ENCODE data around the gene GDF10.
A peak's percentile ranks its signal among the peaks of the same experiment; 100 is the strongest.

The GDF10 gene

DNA sequence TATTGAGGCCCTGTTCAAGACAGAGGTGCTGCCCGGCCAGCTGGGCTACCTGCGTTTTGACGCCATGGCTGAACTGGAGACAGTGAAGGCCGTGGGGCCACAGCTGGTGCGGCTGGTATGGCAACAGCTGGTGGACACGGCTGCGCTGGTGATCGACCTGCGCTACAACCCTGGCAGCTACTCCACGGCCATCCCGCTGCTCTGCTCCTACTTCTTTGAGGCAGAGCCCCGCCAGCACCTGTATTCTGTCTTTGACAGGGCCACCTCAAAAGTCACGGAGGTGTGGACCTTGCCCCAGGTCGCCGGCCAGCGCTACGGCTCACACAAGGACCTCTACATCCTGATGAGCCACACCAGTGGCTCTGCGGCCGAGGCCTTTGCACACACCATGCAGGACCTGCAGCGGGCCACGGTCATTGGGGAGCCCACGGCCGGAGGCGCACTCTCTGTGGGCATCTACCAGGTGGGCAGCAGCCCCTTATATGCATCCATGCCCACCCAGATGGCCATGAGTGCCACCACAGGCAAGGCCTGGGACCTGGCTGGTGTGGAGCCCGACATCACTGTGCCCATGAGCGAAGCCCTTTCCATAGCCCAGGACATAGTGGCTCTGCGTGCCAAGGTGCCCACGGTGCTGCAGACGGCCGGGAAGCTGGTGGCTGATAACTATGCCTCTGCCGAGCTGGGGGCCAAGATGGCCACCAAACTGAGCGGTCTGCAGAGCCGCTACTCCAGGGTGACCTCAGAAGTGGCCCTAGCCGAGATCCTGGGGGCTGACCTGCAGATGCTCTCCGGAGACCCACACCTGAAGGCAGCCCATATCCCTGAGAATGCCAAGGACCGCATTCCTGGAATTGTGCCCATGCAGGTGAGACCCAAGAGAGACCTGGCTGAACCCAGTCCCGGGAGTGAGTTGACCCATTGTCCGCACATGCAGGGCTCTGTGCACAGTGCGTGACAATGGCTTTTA is 51.0 kb downstream of the GDF10 start:
- no peaks in the 10 kb centered on the region for H3K27me3 Mint-ChIP-seq
- no peaks in the 10 kb centered on the region for H3K9me3 Mint-ChIP-seq
- H3K4me1 Mint-ChIP-seq: no peaks in the 10 kb centered on the region
- ATAC-seq: no peak
- DNase-seq: no peak
- H3K27ac Mint-ChIP-seq: no peak overlapping the region
- H3K36me3 Mint-ChIP-seq (ENCODE audit: low read depth): no peaks in the 10 kb centered on the region
- no peak overlapping the region for H3K4me3 Mint-ChIP-seq

DNA sequence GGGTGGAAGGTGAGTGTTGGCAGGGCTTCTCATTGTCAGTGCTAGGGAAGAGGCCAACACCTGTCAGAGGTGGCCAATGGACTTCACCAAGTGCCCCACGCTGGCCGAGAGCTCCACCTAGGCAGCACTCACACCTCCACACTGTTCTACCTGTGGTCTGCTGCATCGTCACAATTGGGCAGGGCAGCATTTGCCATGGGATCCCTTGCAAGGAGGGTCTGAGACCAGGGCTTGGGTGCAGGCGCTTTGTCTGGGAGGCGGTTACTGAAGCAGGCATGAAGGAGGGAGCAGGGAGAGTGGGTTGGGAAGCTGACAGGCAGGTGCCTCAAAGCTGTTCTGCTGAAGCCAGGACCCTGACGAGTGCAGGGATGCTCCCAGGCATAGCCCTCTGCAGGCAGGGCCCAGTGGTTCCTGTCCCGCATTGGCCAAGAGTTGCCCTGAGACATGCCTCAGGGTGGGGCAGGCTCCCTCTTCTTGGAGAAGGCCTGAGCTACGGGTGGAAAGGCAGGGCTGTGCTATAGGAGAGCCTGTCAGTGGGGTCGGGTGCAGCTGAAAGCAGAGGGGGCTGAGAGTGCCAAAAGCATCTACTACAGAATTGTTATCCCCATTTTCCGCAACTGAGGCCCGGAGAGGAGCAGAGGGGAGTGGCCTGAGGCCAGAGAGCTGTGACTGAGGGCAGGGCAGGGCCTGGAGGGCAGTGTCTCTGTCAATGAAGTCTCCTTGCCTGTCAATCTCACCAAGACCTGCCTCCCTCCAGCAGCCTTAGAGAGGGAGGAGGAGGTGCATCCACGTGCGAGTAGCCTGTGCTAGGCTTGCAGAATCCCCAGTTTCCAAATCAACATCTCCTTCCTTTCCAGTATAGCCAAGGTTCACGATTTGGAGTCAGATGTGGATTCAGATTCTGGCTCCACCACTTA is 52.2 kb downstream of the GDF10 start:
- no peaks in the 10 kb centered on the region for H3K36me3 Mint-ChIP-seq (ENCODE audit: low read depth)
- no peak overlapping the region for H3K27ac Mint-ChIP-seq
- no peak for DNase-seq
- H3K9me3 Mint-ChIP-seq: no peaks in the 10 kb centered on the region
- no peaks in the 10 kb centered on the region for H3K4me1 Mint-ChIP-seq
- no peaks in the 10 kb centered on the region for H3K27me3 Mint-ChIP-seq
- no peak overlapping the region for H3K4me3 Mint-ChIP-seq
- ATAC-seq: no peak

DNA sequence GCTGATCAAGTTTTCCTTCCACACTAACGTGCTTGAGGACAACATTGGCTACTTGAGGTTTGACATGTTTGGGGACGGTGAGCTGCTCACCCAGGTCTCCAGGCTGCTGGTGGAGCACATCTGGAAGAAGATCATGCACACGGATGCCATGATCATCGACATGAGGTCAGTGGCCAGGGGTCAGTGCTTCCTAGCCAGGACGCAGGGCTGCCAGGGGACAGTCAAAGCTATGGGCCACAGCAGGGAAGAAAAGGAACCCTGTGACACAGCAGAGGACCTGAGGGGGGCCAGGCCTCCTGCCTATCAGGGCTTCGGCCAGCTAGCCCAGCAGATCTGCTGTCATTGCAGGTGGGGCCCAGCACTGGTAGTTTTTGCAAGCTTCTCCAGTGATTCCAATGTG is 53.4 kb downstream of the GDF10 start:
- H3K27ac Mint-ChIP-seq: no peak overlapping the region
- no peak overlapping the region for H3K4me3 Mint-ChIP-seq
- DNase-seq: no peak
- no peak for ATAC-seq
- H3K4me1 Mint-ChIP-seq: no peaks in the 10 kb centered on the region
- H3K9me3 Mint-ChIP-seq: no peaks in the 10 kb centered on the region
- no peaks in the 10 kb centered on the region for H3K36me3 Mint-ChIP-seq (ENCODE audit: low read depth)
- no peaks in the 10 kb centered on the region for H3K27me3 Mint-ChIP-seq

DNA sequence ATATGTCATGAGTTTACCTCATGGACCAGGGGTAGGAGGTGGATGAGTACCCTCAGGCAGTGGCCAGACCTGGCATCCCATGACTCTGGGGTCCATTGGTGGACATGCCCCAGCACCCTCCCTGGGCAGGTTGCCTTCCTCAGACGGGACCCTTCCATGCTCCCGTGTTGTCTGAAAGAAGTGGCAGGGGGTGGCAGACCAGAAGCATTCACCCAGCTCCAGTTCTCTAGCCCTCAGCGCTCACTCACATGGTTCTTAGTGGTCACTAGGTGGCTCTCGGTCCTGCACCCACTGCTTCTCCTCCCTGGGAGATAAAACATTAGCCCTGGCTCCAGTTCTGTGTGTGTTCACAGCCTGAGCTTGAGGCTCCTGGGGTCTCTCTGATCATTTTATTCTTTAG is 54.2 kb downstream of the GDF10 start:
- Mint-ChIP-seq H3K9me3 (no peaks in the 10 kb centered on the region), H3K27me3 (no peaks in the 10 kb centered on the region), H3K36me3 (ENCODE audit: low read depth) (no peaks in the 10 kb centered on the region), H3K4me1 (no peaks in the 10 kb centered on the region), H3K4me3 (no peak overlapping the region), H3K27ac (no peak overlapping the region)
- no peak for ATAC-seq
- DNase-seq: no peak

DNA sequence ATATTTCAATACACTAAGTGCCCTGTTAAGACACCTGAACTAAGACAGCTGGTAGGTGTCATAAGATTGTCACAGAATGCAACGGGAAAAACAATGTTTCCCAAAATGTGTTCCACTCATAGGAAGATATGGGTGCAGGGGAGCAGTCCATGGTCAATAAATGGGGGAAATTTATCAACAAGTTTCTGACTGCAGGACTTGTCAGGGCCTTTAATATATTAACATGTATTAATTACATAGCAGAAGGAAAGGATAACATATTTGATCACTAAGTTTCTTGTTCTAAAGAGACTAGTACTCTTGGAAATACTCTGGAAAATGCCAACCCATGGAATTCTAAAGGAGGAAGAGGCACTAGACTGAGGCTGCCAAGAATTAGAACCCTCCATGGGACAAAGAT is 54.9 kb downstream of the GDF10 start:
- H3K36me3 Mint-ChIP-seq (ENCODE audit: low read depth): no peaks in the 10 kb centered on the region
- no peak overlapping the region for H3K27ac Mint-ChIP-seq
- no peak for DNase-seq
- no peak overlapping the region for H3K4me3 Mint-ChIP-seq
- no peaks in the 10 kb centered on the region for H3K4me1 Mint-ChIP-seq
- no peaks in the 10 kb centered on the region for H3K27me3 Mint-ChIP-seq
- H3K9me3 Mint-ChIP-seq: no peaks in the 10 kb centered on the region
- ATAC-seq: no peak

DNA sequence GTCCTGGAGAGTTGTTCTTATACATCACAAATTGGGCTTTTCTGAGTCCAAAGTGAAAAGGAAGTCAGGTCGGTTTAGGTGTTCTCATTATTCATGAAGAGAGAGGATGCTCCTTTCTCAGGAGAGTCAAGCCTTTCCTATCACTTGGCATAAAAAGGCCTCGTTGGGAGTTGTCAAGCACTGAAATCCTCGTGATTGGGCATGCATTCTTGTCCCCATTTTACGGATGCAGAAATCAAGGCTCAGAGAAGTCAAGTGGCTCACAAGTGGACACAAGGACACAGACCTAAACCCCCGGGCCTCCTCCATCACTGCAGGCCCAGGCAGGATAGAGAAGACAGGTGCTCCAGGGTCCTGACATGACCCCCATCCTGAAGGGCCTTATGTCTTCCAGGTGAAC is 56.7 kb downstream of the GDF10 start:
- no peaks in the 10 kb centered on the region for H3K9me3 Mint-ChIP-seq
- ATAC-seq: no peak
- DNase-seq: no peak
- no peaks in the 10 kb centered on the region for H3K4me1 Mint-ChIP-seq
- no peak overlapping the region for H3K27ac Mint-ChIP-seq
- H3K36me3 Mint-ChIP-seq (ENCODE audit: low read depth): no peaks in the 10 kb centered on the region
- H3K27me3 Mint-ChIP-seq: no peaks in the 10 kb centered on the region
- no peak overlapping the region for H3K4me3 Mint-ChIP-seq

DNA sequence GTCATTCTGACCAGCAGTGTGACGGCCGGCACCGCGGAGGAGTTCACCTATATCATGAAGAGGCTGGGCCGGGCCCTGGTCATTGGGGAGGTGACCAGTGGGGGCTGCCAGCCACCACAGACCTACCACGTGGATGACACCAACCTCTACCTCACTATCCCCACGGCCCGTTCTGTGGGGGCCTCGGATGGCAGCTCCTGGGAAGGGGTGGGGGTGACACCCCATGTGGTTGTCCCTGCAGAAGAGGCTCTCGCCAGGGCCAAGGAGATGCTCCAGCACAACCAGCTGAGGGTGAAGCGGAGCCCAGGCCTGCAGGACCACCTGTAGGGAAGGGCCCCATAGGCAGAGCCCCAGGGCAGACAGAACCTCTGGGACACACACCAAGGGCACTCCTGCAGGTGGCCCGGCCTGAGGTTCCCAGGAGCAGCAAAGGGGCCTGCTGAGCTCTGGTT is 57.2 kb downstream of the GDF10 start:
- no peaks in the 10 kb centered on the region for H3K27me3 Mint-ChIP-seq
- no peaks in the 10 kb centered on the region for H3K9me3 Mint-ChIP-seq
- DNase-seq: no peak
- H3K36me3 Mint-ChIP-seq (ENCODE audit: low read depth): no peaks in the 10 kb centered on the region
- H3K27ac Mint-ChIP-seq: no peak overlapping the region
- peak; percentile 12 for ATAC-seq
- H3K4me1 Mint-ChIP-seq: no peaks in the 10 kb centered on the region
- H3K4me3 Mint-ChIP-seq: no peak overlapping the region

DNA sequence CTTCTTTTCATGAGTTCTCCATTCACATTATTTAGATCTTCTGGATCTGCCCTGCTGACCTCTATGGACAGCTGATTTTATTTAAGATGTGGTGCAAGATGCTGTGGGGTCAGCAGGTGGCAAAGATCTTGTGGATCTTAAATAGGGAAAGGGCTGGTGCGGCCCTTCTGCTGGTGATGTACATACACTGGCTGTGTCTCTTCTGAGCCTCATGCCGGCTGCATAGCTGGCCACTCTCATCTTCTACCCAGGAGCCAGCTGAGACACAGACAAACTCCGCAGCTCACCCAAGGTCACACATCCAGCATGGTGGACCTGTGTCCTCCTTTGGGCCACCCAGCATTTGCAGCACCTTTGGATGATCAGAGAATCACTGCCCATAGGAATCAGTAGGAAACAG is 57.9 kb downstream of the GDF10 start:
- H3K4me3 Mint-ChIP-seq: no peak overlapping the region
- no peak overlapping the region for H3K27ac Mint-ChIP-seq

DNA sequence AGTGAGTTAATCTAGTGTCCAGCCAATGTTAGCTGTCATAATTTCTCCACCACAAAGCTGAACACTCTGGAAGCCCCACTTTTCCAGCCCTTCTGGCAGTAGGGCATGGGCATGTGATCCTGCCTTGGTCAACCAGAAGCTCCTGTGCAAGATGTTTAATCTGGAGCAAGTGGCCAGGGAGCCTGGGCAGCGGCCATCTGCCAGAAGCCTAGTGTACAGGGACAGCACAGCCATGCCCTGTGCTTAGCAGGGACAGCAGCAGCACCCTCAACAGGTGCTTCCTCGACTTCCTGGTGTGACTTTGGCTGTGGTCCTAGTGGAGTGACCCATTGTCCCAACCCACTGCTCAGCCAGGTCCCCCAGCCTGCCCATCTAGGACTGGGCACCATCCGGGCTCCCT is 58.5 kb downstream of the GDF10 start:
- Mint-ChIP-seq H3K4me1 (no peaks in the 10 kb centered on the region), H3K36me3 (ENCODE audit: low read depth) (no peaks in the 10 kb centered on the region), H3K27me3 (no peaks in the 10 kb centered on the region), H3K27ac (no peak overlapping the region), H3K4me3 (no peak overlapping the region), H3K9me3 (no peaks in the 10 kb centered on the region)
- no peak for ATAC-seq
- no peak for DNase-seq

More for the DNA sequence above, 57.9 kb downstream of the GDF10 start:
- H3K36me3 Mint-ChIP-seq (ENCODE audit: low read depth): no peaks in the 10 kb centered on the region
- no peaks in the 10 kb centered on the region for H3K9me3 Mint-ChIP-seq
- H3K4me1 Mint-ChIP-seq: no peaks in the 10 kb centered on the region
- no peak for ATAC-seq
- DNase-seq: no peak
- H3K27me3 Mint-ChIP-seq: no peaks in the 10 kb centered on the region

DNA sequence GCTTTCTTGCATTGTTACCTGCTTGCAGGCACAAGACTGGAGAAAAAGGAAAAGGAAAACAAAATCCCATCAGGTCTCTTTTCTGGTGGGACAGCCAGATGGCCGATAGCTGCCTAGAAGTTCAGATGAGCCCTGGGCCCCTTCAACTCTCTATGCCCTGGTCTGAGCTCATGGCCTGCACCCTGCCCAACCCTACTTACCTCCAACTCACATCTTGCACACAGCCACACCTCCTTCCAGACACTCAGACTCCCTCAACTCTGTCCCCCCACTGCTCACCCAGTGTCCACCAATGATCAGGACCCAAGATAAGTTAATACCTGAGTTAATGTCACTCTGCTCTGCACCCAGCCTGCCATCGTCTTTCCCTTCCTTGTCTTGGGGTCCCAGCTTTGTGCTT is 59.1 kb downstream of the GDF10 start:
- ATAC-seq (no peak), DNase-seq (no peak)
- Mint-ChIP-seq H3K9me3 (no peaks in the 10 kb centered on the region), H3K4me1 (no peaks in the 10 kb centered on the region), H3K27me3 (no peaks in the 10 kb centered on the region), H3K4me3 (no peak overlapping the region), H3K36me3 (ENCODE audit: low read depth) (no peaks in the 10 kb centered on the region), H3K27ac (no peak overlapping the region)

DNA sequence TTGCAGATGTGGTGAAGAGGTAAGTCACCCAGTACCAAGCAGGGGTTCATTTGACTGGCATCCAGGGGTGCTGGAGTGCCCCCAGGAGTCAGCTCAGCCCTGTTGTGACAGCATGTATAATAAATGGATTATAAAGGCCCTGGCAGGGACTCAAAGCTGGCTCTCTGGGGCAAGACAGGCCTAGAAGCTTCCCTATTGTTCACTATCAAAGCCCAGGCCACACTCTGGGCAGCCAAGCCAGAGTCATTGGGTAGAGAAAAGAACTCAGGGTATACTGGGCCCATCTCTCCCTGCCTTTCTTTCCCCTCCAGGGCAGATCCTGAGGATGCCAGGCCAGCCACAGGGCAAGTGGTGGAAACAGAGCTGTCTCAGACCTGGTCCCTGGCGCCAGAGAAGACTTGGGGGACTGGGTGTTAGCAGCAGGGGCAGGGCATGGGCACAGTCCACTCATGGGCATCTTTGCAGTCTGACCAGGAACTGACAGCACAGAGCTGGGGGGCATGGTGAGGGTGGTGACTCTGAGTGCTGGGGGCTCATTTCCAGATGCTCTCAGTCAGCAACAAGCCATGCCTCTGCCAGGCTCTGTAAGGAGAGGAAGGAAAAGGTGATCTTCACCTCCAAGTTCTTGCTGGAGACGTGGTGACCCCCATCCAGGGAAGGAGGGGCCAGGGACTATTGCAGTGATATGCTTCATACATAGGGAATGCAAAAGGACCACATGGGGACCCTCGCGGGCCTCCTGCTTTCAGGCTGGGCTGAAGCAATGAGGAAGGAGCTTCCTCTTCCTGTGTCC is 59.8 kb downstream of the GDF10 start:
- Mint-ChIP-seq H3K36me3 (ENCODE audit: low read depth) (no peaks in the 10 kb centered on the region), H3K27ac (no peak overlapping the region), H3K27me3 (no peaks in the 10 kb centered on the region), H3K4me1 (no peaks in the 10 kb centered on the region), H3K4me3 (no peak overlapping the region), H3K9me3 (no peaks in the 10 kb centered on the region)
- ATAC-seq (no peak), DNase-seq (no peak)

DNA sequence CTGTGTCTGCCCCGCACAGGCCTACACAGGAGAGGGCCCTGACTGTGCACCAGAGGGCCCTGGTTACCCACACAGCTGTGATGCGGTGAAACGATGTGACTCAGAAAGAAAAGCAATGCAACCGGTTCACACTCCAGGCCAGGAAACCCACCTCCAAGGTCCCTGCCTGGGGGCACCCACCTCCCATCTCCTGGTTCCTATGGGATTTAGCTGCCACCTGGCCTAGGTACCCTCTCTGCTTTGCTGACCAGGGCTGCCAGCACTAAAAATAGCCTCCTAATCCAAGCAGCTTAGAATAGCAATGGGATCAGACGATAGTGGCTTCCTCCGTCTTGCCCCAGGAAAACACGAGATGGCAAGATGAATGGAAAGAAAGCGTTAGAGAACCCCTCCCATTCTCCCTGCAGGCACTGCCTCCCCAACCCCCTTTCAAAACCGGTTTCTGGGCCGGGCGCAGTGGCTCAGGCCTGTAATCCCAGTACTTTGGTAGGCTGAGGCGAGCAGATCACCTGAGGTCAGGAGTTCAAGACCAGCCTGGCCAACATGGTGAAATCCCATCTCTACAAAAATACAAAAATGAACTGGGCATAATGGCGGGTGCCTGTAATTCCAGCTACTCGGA is 60.5 kb downstream of the GDF10 start:
- no peak for DNase-seq
- Mint-ChIP-seq H3K4me1 (no peaks in the 10 kb centered on the region), H3K27ac (no peak overlapping the region), H3K4me3 (no peak overlapping the region), H3K9me3 (no peaks in the 10 kb centered on the region), H3K27me3 (no peaks in the 10 kb centered on the region), H3K36me3 (ENCODE audit: low read depth) (no peaks in the 10 kb centered on the region)
- ATAC-seq: no peak

DNA sequence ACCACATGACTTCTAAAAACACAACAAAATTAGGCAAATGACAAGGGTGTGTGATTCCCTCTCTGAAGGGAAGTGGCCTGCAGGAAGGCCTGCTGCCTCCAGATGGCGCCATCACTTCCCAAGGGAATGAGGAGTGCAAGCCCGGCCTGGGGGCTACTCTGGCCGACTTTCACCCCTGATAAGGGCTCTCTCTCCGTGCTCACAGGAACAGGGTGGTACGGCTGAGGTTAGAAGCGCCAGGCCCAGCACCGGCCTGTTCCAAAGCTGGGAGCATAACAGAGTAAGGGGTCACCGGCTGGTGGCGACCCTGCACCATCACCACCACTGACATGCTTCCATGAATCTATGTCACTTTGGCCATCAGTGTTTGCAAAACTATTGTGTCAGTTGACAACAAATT is 61.3 kb downstream of the GDF10 start:
- Mint-ChIP-seq H3K4me1 (no peaks in the 10 kb centered on the region), H3K27me3 (no peaks in the 10 kb centered on the region), H3K9me3 (no peaks in the 10 kb centered on the region), H3K27ac (no peak overlapping the region), H3K4me3 (no peak overlapping the region), H3K36me3 (ENCODE audit: low read depth) (no peaks in the 10 kb centered on the region)
- ATAC-seq (no peak), DNase-seq (peak; percentile 48)

DNA sequence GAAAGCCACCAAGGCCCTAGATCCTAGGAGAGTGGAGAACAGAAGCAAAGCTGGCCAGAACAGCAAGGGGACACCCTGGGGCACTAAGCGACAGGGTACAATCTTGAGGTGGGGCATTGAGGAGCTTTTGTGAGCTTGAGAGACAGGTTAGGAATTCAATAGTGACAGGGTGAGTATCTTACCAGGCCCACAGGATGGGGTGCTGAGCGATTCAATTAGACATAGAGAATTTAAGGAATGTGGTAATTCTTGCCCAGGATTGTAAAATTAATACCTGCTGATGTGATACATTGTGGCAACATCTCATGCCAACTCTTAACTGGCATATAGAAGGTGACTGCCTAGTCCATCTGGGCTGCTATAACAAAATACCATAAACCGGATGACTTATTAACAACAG is 62.2 kb downstream of the GDF10 start:
- DNase-seq: no peak
- H3K27me3 Mint-ChIP-seq: no peaks in the 10 kb centered on the region
- no peaks in the 10 kb centered on the region for H3K9me3 Mint-ChIP-seq
- no peak overlapping the region for H3K4me3 Mint-ChIP-seq
- ATAC-seq: no peak
- H3K4me1 Mint-ChIP-seq: no peaks in the 10 kb centered on the region
- H3K27ac Mint-ChIP-seq: no peak overlapping the region
- no peaks in the 10 kb centered on the region for H3K36me3 Mint-ChIP-seq (ENCODE audit: low read depth)

All from activated naive CD8-positive, alpha-beta T cell treated with anti-CD3 and anti-CD28 coated beads, Interleukin-2, amount 50 U/mL, for 24 hours (primary cell).